HepG2 (cell line): ENCODE results near the gene TSACC. TPM values are rescaled to one million over a fixed set of nuclear protein-coding genes. Genes with fewer than 3 reads are reported as not detected.
A peak's percentile ranks its signal among the peaks of the same experiment; 100 is the strongest.

Experiments used
- AKAP8 ChIP-seq: sonication (generic); formaldehyde crosslinking; IDR thresholded peaks from 2 replicates; pipeline ENCODE4 v1.5.1; 2020; ENCODE audit warnings: mild to moderate bottlenecking, missing genetic modification reagents
- FOXJ3 ChIP-seq: sonication (generic); formaldehyde crosslinking; IDR thresholded peaks from 2 replicates; pipeline ENCODE4 v1.4.0; 2020; ENCODE audit warnings: missing genetic modification reagents, mild to moderate bottlenecking, borderline replicate concordance
- KMT2B ChIP-seq: IDR thresholded peaks from 2 replicates; pipeline ENCODE4 v1.6.1; 2016; ENCODE audit warnings: missing genetic modification reagents, missing compliant biosample characterization
- MED1 ChIP-seq: sonication (generic); formaldehyde crosslinking; IDR thresholded peaks from 2 replicates; pipeline ENCODE4 v1.4.0; 2020; ENCODE audit warnings: missing genetic modification reagents
- MIER3 ChIP-seq: IDR thresholded peaks from 2 replicates; pipeline ENCODE4 v1.6.1; 2016; ENCODE audit warnings: missing compliant biosample characterization, borderline replicate concordance
- MZF1 ChIP-seq: sonication (generic); formaldehyde crosslinking; IDR thresholded peaks from 2 replicates; pipeline ENCODE4 v1.8.1; 2023; ENCODE audit warnings: mild to moderate bottlenecking, missing genetic modification reagents, borderline replicate concordance
- NRL ChIP-seq: sonication (generic); formaldehyde crosslinking; IDR thresholded peaks from 2 replicates; pipeline ENCODE4 v1.5.0; 2020; ENCODE audit warnings: missing genetic modification reagents, mild to moderate bottlenecking, moderate library complexity, borderline replicate concordance
- REXO4 ChIP-seq: sonication (generic); formaldehyde crosslinking; IDR thresholded peaks from 2 replicates; pipeline ENCODE4 v1.8.0; 2022; ENCODE audit warnings: missing genetic modification reagents, mild to moderate bottlenecking, borderline replicate concordance
- SRF ChIP-seq: IDR thresholded peaks from 2 replicates; pipeline ENCODE4 v1.6.1; 2011; ENCODE audit warnings: mild to moderate bottlenecking, low read depth, low read length, moderate library complexity
- XRCC5 ChIP-seq: fragments of 200-400 bp; formaldehyde crosslinking; optimal IDR thresholded peaks from 2 replicates; pipeline ENCODE3; 2017; ENCODE audit warnings: mild to moderate bottlenecking, low read length
- ZBTB33 ChIP-seq: sonication (generic); formaldehyde crosslinking; IDR thresholded peaks from 2 replicates; pipeline ENCODE4 v1.4.0; 2020; ENCODE audit warnings: missing genetic modification reagents
- ZNF207 ChIP-seq: fragments of 450-650 bp; IDR thresholded peaks from 2 replicates; pipeline ENCODE4 v1.6.1; 2016; ENCODE audit warnings: antibody characterized with exemption, borderline replicate concordance
- ZNF317 ChIP-seq: sonication (generic); formaldehyde crosslinking; IDR thresholded peaks from 2 replicates; pipeline ENCODE4 v1.5.0; 2020; ENCODE audit warnings: mild to moderate bottlenecking, missing genetic modification reagents
- ZNF331 ChIP-seq: sonication (generic); formaldehyde crosslinking; IDR thresholded peaks from 2 replicates; pipeline ENCODE4 v1.4.0; 2020; ENCODE audit warnings: missing genetic modification reagents
- ZNF407 ChIP-seq: sonication (generic); formaldehyde crosslinking; IDR thresholded peaks from one replicate; pipeline ENCODE4 v1.5.1; 2020; ENCODE audit warnings: mild to moderate bottlenecking, missing genetic modification reagents; ENCODE audit errors: not compliant biosample characterization
- ZNF547 ChIP-seq: sonication (generic); formaldehyde crosslinking; IDR thresholded peaks from 2 replicates; pipeline ENCODE4 v1.5.1; 2020; ENCODE audit warnings: mild to moderate bottlenecking, missing genetic modification reagents
- ZNF749 ChIP-seq: sonication (generic); formaldehyde crosslinking; IDR thresholded peaks from 2 replicates; pipeline ENCODE4 v1.8.0; 2022; ENCODE audit warnings: mild to moderate bottlenecking, missing genetic modification reagents, moderate library complexity, borderline replicate concordance
- ZNF766 ChIP-seq: sonication (generic); formaldehyde crosslinking; IDR thresholded peaks from 2 replicates; pipeline ENCODE4 v1.5.0; 2020; ENCODE audit warnings: missing genetic modification reagents, borderline replicate concordance
- polyA plus RNA-seq, 8 experiments: library from polyadenylated mRNA; depleted of rRNA in 3 of 8; stranded (reverse) in 7 of 8; unstranded in 1 of 8; fragments of >200 nt; fragmentation: Illumina TruSeq in 4 of 8; extraction: Trizol in 4 of 8; gene quantifications; 2 replicates each; pipeline versions ENCODE4 v1.2.1 to v1.2.3, GENCODE V29; 2011 to 2016; ENCODE audit warnings: low read depth in 4 of 8, missing spikeins in 1 of 8, mixed read lengths in 1 of 8; ENCODE audit not compliant: insufficient read depth in 1 of 8
- total RNA-seq, 5 experiments: library from RNA; depleted of rRNA; stranded (reverse); fragments of >200 nt; fragmentation: Illumina TruSeq; extraction: Trizol; gene quantifications; 2 replicates each; pipeline ENCODE4 v1.2.3, GENCODE V29; 2016; ENCODE audit warnings: low read depth in 1 of 5
- TF ChIP-seq, protein P1 (sequence below): sonication (generic); formaldehyde crosslinking; IDR thresholded peaks from 2 replicates; pipeline ENCODE4 v1.8.0; 2022; ENCODE audit warnings: mild to moderate bottlenecking, missing genetic modification reagents; ENCODE audit not compliant: insufficient replicate concordance

TSACC gene
- total and polyA plus RNA-seq, 2 of the 13 experiments (the other 11 are each of a cell fraction or from before 2014, with no cell fraction given) = 1.5 to 2.6 TPM

DNA sequence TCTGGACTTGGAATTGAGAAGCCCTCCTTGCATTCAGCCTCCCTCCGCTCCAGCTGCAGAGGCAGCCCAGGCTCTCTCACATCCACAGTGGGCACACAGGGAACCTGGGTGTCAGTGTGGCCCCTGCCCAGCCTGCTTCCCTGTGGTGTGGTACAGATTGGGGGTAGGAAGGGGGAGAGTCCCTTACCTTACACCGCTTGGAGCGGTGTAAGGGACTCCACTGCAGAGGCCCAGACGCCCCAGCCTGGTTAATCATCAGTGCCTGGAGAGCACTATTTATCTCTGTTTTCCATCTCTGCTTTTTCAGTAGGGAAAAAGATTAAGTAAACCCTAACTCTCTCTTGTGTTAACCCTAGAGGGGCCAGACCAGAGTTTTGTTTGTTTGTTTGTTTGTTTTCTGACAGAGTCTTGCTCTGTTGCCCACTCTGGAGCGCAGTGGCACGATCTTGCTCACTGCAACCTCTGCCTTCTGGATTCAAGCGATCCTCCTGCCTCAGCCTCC is 29.9 kb downstream of the TSACC start (continued):
- TF ChIP-seq ZNF766 (CRISPR knock-in tag) = no peak
- no peak for TF ChIP-seq ZNF407
- no peak for TF ChIP-seq SRF
- no peak for TF ChIP-seq ZNF749 (CRISPR knock-in tag)
- TF ChIP-seq, protein P1, sequence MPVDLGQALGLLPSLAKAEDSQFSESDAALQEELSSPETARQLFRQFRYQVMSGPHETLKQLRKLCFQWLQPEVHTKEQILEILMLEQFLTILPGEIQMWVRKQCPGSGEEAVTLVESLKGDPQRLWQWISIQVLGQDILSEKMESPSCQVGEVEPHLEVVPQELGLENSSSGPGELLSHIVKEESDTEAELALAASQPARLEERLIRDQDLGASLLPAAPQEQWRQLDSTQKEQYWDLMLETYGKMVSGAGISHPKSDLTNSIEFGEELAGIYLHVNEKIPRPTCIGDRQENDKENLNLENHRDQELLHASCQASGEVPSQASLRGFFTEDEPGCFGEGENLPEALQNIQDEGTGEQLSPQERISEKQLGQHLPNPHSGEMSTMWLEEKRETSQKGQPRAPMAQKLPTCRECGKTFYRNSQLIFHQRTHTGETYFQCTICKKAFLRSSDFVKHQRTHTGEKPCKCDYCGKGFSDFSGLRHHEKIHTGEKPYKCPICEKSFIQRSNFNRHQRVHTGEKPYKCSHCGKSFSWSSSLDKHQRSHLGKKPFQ (CRISPR knock-in tag) = no peak
- no peak for TF ChIP-seq XRCC5
- no peak for TF ChIP-seq NRL
- no peak for TF ChIP-seq ZNF547 (CRISPR knock-in tag)
- no peak for TF ChIP-seq AKAP8
- no peak for TF ChIP-seq ZBTB33
- no peak for TF ChIP-seq KMT2B (CRISPR knock-in tag)
- TF ChIP-seq MZF1 (CRISPR knock-in tag) = no peak
- peak; percentile 66; the same call in 1 of the 2 replicates for TF ChIP-seq MED1 (CRISPR knock-in tag)
- TF ChIP-seq REXO4 = no peak
- no peak for TF ChIP-seq FOXJ3
- TF ChIP-seq ZNF207 = no peak
- no peak for TF ChIP-seq ZNF317 (CRISPR knock-in tag)
- TF ChIP-seq MIER3 (CRISPR knock-in tag) = no peak
- no peak for TF ChIP-seq ZNF331
